ENCODE results near the gene CRHBP.

Gene CRHBP

GRCh38 chr5:76938177-76938576 is 14.7 kb upstream of the CRHBP start:
- no peak for TF ChIP-seq CTCF (IDR thresholded peaks at IDR 0.05)

- no peak for TF ChIP-seq CTCF (IDR thresholded peaks at IDR 0.05)
Measured at GRCh38 chr5:76941000-76941399, 11.8 kb upstream of the CRHBP start.

- TF ChIP-seq CTCF (IDR thresholded peaks at IDR 0.05) = no peak
Measured at GRCh38 chr5:76941442-76941841, 11.4 kb upstream of the CRHBP start.

GRCh38 chr5:76942581-76942980 is 10.3 kb upstream of the CRHBP start:
- no peak for TF ChIP-seq CTCF (IDR thresholded peaks at IDR 0.05)

- no peak for TF ChIP-seq CTCF (IDR thresholded peaks at IDR 0.05)
Measured at GRCh38 chr5:76943006-76943405, 9.8 kb upstream of the CRHBP start.

- TF ChIP-seq CTCF (IDR thresholded peaks at IDR 0.05) = no peak
Measured at GRCh38 chr5:76944638-76945037, 8.2 kb upstream of the CRHBP start.

- no peak for TF ChIP-seq CTCF (IDR thresholded peaks at IDR 0.05)
Measured at GRCh38 chr5:76946090-76946489, 6.8 kb upstream of the CRHBP start.

GRCh38 chr5:76947082-76947503 is 5.8 kb upstream of the CRHBP start:
- no peak for TF ChIP-seq CTCF (IDR thresholded peaks at IDR 0.05)
